ENCODE data around the gene C9orf78. TPM values are rescaled to one million over a fixed set of nuclear protein-coding genes. Genes with fewer than 3 reads are reported as not detected.

C9orf78 gene
- total RNA-seq, 1 experiment from 2014 or later: 36.4 TPM

DNA sequence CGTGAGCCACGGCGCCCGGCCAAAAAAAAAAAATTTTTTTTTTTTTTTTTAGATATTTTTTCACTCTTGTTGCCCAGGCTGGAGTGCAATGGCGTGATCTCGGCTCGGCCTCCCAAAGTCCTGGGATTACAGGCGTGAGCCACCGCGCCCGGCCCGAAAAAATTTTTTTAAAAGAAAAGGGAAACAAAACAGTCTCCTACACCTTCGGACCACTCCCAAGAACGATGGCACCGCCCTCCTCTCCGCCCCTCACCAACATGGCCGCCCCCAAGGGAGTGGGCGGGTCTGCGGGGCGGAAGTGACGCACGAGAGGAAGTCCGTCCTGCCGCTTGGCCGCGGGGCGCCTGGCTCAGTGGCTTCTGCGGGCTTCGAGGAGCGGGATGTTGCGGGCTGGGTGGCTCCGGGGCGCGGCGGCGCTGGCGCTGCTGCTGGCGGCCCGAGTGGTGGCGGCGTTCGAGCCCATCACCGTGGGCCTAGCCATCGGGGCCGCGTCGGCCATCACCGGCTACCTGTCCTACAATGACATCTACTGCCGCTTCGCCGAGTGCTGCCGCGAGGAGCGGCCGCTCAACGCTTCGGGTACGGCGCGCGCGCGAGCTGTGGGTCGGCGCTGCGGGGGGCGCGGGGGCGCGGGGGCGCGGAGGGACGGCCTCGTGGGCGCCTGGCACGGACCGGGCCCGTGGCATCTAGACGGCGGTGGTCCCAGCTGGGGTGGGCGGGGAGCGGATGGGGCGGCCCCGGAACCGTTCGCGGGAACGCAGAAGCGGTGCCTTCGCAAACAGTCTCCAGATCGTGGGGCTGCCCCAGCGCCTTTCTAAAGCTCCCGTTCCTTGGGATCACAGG lies 32.0 kb downstream of the C9orf78 start, which contains the start of gene TOR1B (continued):
- peak; percentile 77; the same call in 1 of the 2 replicates for TF ChIP-seq ARID4B (CRISPR knock-in tag; IDR thresholded peaks at IDR 0.05; ENCODE audit: borderline replicate concordance)
- no peak for TF ChIP-seq ELF4 (CRISPR knock-in tag; IDR thresholded peaks at IDR 0.05; ENCODE audit: low read depth)

DNA sequence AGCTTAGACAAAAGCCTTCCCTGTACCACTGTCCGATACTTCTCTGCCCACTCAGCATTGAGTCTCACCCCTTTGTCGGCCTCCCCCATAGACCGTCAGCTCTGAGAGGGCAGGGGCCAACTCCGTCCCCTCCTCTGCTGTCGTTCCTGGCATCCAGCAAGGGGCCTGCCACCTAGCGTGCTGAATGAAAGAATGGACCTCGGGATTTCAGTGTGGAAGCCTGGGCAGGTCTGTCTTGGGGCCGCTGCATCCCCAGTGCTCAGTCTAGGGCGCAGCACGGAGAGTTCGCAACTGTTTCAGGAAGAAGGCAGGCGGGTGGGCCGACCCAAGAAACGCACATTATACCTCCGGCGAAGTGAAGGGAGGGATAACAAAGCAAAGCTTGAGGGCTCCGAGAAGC lies 33.6 kb downstream of the C9orf78 start:
- CTCF ChIA-PET: interaction anchor here (1.3 to 3.0 kb wide), 4 partner anchors 11 to 75 kb away, joined by 3 to 16 read pairs (median 6); no protein-coding TSS in a partner anchor
- H3K9me3 Mint-ChIP-seq: no peaks in the 10 kb centered on the region
- DNase-seq (ENCODE audit: low spot score) (peak; percentile 22), ATAC-seq (peak; percentile 10; the same call in 1 of the 2 replicates)
- POLR2A ChIA-PET: no interaction called here
- peaks cover 7% of the 10 kb centered on the region for H3K4me1 Mint-ChIP-seq
- TF ChIP-seq PREB (CRISPR knock-in tag; IDR thresholded peaks at IDR 0.05; ENCODE audit: borderline replicate concordance): no peak
- TF ChIP-seq ZNF219 (CRISPR knock-in tag; IDR thresholded peaks at IDR 0.05; ENCODE audit: borderline replicate concordance): no peak
- no peak for TF ChIP-seq STAT6 (CRISPR knock-in tag; conservative IDR thresholded peaks at IDR 0.05; ENCODE audit: low read depth)
- no peak for TF ChIP-seq GTF2I (CRISPR knock-in tag; conservative IDR thresholded peaks at IDR 0.05)
- no peak for TF ChIP-seq MXD4 (CRISPR knock-in tag; IDR thresholded peaks at IDR 0.05; ENCODE audit: borderline replicate concordance)
- no peak for TF ChIP-seq NR1H2 (CRISPR knock-in tag; IDR thresholded peaks at IDR 0.05)
- no peak for TF ChIP-seq IRF2 (CRISPR knock-in tag; IDR thresholded peaks at IDR 0.05; ENCODE audit: borderline replicate concordance, low read depth)
- TF ChIP-seq HMGA2 (CRISPR knock-in tag; IDR thresholded peaks at IDR 0.05): no peak
- no peak for TF ChIP-seq ZNF396 (CRISPR knock-in tag; IDR thresholded peaks at IDR 0.05; ENCODE audit: borderline replicate concordance)
- no peak for TF ChIP-seq RELA (CRISPR knock-in tag; IDR thresholded peaks at IDR 0.05; ENCODE audit: borderline replicate concordance)
- TF ChIP-seq SMAD3 (CRISPR knock-in tag; IDR thresholded peaks at IDR 0.05; ENCODE audit: borderline replicate concordance): no peak
- no peak for TF ChIP-seq NFATC4 (CRISPR knock-in tag; IDR thresholded peaks at IDR 0.05)
- TF ChIP-seq, protein P1, sequence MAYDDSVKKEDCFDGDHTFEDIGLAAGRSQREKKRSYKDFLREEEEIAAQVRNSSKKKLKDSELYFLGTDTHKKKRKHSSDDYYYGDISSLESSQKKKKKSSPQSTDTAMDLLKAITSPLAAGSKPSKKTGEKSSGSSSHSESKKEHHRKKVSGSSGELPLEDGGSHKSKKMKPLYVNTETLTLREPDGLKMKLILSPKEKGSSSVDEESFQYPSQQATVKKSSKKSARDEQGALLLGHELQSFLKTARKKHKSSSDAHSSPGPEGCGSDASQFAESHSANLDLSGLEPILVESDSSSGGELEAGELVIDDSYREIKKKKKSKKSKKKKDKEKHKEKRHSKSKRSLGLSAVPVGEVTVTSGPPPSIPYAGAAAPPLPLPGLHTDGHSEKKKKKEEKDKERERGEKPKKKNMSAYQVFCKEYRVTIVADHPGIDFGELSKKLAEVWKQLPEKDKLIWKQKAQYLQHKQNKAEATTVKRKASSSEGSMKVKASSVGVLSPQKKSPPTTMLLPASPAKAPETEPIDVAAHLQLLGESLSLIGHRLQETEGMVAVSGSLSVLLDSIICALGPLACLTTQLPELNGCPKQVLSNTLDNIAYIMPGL (CRISPR knock-in tag; IDR thresholded peaks at IDR 0.05): no peak
- TF ChIP-seq ZNF671 (CRISPR knock-in tag; IDR thresholded peaks at IDR 0.05): no peak
- no peak for TF ChIP-seq SMAD4 (CRISPR knock-in tag; IDR thresholded peaks at IDR 0.05)
- peaks cover 12% of the 10 kb centered on the region for H3K36me3 Mint-ChIP-seq
- peak overlapping the region; percentile 37 for H3K4me3 Mint-ChIP-seq
- no peak overlapping the region; the same call in none of the 2 replicates for H3K27ac Mint-ChIP-seq
- H3K27me3 Mint-ChIP-seq (ENCODE audit: low read depth): no peaks in the 10 kb centered on the region
